Tibial nerve (tissue), 4 donors: ENCODE data around the gene TRAP1. TPM values are rescaled to one million over a fixed set of nuclear protein-coding genes. Genes with fewer than 3 reads are reported as not detected.

ENCODE experiments used
- DNase-seq, 2 donors: peaks; one replicate each; pipeline ENCODE4 v3.0.0-alpha.2; 2019; ENCODE audit warnings: low spot score in 2 of 2
- H3K27ac ChIP-seq, 4 donors: fragments of 200-600 bp; sonication (generic) in 3 of 4; one replicate each; pipeline ENCODE4 v1.5.1; 2017 to 2019; ENCODE audit warnings: mild to moderate bottlenecking in 1 of 4
- H3K27me3 ChIP-seq, 2 donors: fragments of 200-600 bp; sonication (generic) in 1 of 2; one replicate each; pipeline versions ENCODE4 v1.5.1 to v1.6.0; 2017 to 2019
- H3K36me3 ChIP-seq, 3 donors: fragments of 200-600 bp; sonication (generic); one replicate each; pipeline ENCODE4 v1.5.1; 2018 to 2019
- H3K4me1 ChIP-seq, 4 donors: fragments of 200-600 bp; sonication (generic) in 3 of 4; one replicate each; pipeline ENCODE4 v1.5.1; 2017 to 2019
- H3K4me3 ChIP-seq, 4 donors: fragments of 200-600 bp; sonication (generic) in 3 of 4; one replicate each; pipeline ENCODE4 v1.5.1; 2017 to 2019; ENCODE audit warnings: mild to moderate bottlenecking in 1 of 4, moderate library complexity in 1 of 4
- H3K9me3 ChIP-seq, 4 donors: fragments of 200-600 bp; sonication (generic) in 3 of 4; one replicate each; pipeline ENCODE4 v1.5.1; 2017 to 2019
- EP300 ChIP-seq, 2 donors: sonication (generic); formaldehyde crosslinking; IDR thresholded peaks; one replicate each; pipeline ENCODE4 v1.6.1; 2017; ENCODE audit warnings: antibody characterized with exemption in 2 of 2, mild to moderate bottlenecking in 1 of 2
- POLR2A ChIP-seq, 2 donors: fragments of 450-650 bp; IDR thresholded peaks; one replicate each; pipeline ENCODE4 v1.6.1; 2017; ENCODE audit warnings: antibody characterized with exemption in 2 of 2, mild to moderate bottlenecking in 2 of 2, moderate library complexity in 2 of 2
- WGBS, 2 donors: methylation state at CpG; one replicate each; pipeline ENCODE4 v1.1.5; 2018; 5-methylcytosine and 5-hydroxymethylcytosine counted together
- total RNA-seq, 4 donors: library from RNA; depleted of rRNA; stranded (reverse); fragments of >200 nt; gene quantifications; one replicate each; pipeline ENCODE4 v1.1.0, GENCODE V29; 2016
- TF ChIP-seq, protein P1 (sequence below), 5 experiments: fragments of 200-600 bp in 3 of 5; fragments of 450-650 bp in 2 of 5; sonication (generic) in 3 of 5; IDR thresholded peaks; one replicate each; pipeline ENCODE4 v1.5.1; 2016 to 2019; ENCODE audit warnings: antibody characterized with exemption in 5 of 5, mild to moderate bottlenecking in 3 of 5, moderate library complexity in 2 of 5

The TRAP1 gene
- total RNA-seq, 4 donors from 2014 or later: 61.6 to 146 (median 74.2) TPM

DNA sequence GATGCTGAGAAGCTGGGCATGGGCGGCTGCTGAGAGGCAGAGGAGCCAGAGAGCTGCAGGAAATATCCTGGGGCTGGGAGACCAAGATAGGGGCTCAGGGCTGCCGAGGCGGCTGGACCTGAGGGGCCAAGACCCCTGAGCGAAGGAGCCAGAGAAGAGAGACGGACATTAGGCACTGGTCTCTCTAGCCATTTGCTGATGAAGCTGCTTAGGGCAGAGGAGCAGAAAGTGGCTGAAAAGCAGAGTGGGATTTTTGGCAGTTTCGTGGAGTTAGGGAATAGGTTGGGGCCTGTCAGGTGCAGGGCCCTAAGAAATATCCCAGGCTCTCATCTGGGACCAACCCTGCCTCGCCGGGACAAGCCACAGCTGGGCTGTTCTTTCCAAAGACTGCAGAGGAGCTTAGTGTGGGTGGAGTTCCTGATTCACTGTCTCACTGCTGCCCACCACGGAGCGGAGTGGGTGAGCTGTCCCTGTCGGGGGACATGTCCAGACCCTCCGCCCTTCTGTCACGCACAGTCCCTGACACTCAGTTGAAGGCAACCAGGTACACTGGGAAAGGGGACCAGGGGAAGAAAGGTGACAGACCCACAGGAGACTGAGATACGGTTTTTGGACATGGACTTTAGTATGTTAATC lies 74.1 kb downstream of the TRAP1 start:
- Histone ChIP-seq H3K4me1 (no peaks in the 10 kb centered on the region), H3K4me3 (no peak overlapping the region), H3K9me3 (no peaks in the 10 kb centered on the region), H3K36me3 (peaks cover 0 to 35% (median 8%) of the 10 kb centered on the region in 3 donors), H3K27ac (no peak overlapping the region), H3K27me3 (no peaks in the 10 kb centered on the region)
- WGBS, 2 donors: 89 to 92% methylated on average over 14 of the region's 14 CpGs
- no peak for DNase-seq
- TF ChIP-seq POLR2A (IDR thresholded peaks at IDR 0.05): no peak
- TF ChIP-seq, protein P1, sequence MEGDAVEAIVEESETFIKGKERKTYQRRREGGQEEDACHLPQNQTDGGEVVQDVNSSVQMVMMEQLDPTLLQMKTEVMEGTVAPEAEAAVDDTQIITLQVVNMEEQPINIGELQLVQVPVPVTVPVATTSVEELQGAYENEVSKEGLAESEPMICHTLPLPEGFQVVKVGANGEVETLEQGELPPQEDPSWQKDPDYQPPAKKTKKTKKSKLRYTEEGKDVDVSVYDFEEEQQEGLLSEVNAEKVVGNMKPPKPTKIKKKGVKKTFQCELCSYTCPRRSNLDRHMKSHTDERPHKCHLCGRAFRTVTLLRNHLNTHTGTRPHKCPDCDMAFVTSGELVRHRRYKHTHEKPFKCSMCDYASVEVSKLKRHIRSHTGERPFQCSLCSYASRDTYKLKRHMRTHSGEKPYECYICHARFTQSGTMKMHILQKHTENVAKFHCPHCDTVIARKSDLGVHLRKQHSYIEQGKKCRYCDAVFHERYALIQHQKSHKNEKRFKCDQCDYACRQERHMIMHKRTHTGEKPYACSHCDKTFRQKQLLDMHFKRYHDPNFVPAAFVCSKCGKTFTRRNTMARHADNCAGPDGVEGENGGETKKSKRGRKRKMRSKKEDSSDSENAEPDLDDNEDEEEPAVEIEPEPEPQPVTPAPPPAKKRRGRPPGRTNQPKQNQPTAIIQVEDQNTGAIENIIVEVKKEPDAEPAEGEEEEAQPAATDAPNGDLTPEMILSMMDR (IDR thresholded peaks at IDR 0.05): no peak
- no peak for TF ChIP-seq EP300 (IDR thresholded peaks at IDR 0.05)

DNA sequence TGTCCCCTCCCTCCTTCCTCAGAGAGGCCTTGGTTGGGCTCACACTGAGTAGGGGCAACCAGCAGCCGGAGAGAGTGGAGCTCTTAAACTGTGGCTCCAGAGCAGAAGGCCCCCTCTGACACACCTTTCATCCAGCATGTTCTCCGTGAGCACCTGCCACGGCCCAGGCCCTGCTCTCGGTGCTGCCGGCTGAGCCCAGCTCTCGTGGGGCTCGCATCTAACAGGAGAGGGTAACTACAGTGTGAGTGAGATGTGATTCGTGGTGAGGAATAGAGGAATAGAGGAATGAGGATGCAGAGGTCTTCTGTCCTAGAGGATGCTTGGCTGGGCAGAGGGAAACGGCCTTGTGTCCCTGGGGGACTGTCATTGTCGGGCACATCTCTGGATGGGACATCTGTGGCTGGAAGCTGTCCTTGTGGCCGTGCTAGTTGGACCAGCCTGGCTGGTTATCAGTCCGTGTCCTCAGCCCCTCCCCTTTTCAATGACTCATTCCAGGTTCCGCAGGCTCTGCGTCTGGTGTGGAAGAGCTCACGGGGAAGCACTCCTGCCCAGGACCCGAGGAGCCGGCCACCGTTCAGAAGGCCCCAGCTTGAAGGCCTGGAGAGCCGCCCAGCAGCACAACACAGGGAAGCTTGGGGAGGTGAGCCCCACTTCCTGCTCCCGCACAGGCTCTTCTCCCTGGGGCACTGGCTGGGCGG lies 74.8 kb downstream of the TRAP1 start:
- Histone ChIP-seq H3K4me1 (peaks cover 0 to 3% (median 0%) of the 10 kb centered on the region in 4 donors), H3K36me3 (peaks cover 0 to 35% (median 8%) of the 10 kb centered on the region in 3 donors), H3K9me3 (no peaks in the 10 kb centered on the region), H3K27ac (no peak overlapping the region), H3K4me3 (no peak overlapping the region), H3K27me3 (no peaks in the 10 kb centered on the region)
- no peak for DNase-seq
- TF ChIP-seq, protein P1 (IDR thresholded peaks at IDR 0.05): no peak
- TF ChIP-seq EP300 (IDR thresholded peaks at IDR 0.05) (no peak), POLR2A (IDR thresholded peaks at IDR 0.05) (no peak)
- 73 to 80% methylated on average over 18 to 21 of the region's 21 CpGs for WGBS, 2 donors

DNA sequence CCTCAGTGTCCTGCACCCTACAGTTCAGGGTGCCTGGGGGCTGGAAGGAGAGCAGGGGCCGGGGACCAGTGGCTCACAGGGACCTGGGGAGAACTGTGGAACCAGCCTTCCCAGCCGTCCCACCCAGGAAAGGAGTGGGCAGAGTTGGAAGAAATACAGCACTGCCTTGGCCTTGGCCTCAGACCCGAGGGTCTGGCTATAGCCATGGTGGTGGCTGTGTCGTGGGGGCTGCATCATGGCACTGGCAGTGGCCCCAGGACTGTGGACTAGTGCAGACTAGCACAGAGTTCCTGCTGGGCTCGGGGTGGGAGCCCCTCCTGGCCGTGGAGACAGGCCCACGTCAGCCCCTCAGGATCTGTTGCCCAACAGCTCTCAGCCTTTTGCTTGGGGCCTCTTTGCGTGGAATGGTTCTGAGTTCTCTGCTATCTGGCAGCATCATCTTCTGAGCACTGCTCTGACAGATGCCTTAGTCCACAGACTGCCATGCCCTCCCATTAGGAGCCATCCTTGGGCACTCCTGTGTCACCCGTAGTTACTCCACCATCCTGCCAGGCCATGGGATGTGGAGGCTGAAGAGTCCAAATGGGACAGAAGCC lies 75.4 kb downstream of the TRAP1 start:
- H3K27ac ChIP-seq: no peak overlapping the region
- 86 to 91% methylated on average over 4 to 7 of the region's 9 CpGs for WGBS, 2 donors
- H3K27me3 ChIP-seq: no peaks in the 10 kb centered on the region
- no peaks in the 10 kb centered on the region for H3K9me3 ChIP-seq
- no peak for DNase-seq
- no peak overlapping the region for H3K4me3 ChIP-seq
- H3K4me1 ChIP-seq: peaks cover 0 to 4% (median 0%) of the 10 kb centered on the region in 4 donors
- peaks cover 0 to 35% (median 8%) of the 10 kb centered on the region in 3 donors for H3K36me3 ChIP-seq
- TF ChIP-seq, protein P1 (IDR thresholded peaks at IDR 0.05): no peak
- TF ChIP-seq EP300 (IDR thresholded peaks at IDR 0.05): no peak
- TF ChIP-seq POLR2A (IDR thresholded peaks at IDR 0.05): no peak

DNA sequence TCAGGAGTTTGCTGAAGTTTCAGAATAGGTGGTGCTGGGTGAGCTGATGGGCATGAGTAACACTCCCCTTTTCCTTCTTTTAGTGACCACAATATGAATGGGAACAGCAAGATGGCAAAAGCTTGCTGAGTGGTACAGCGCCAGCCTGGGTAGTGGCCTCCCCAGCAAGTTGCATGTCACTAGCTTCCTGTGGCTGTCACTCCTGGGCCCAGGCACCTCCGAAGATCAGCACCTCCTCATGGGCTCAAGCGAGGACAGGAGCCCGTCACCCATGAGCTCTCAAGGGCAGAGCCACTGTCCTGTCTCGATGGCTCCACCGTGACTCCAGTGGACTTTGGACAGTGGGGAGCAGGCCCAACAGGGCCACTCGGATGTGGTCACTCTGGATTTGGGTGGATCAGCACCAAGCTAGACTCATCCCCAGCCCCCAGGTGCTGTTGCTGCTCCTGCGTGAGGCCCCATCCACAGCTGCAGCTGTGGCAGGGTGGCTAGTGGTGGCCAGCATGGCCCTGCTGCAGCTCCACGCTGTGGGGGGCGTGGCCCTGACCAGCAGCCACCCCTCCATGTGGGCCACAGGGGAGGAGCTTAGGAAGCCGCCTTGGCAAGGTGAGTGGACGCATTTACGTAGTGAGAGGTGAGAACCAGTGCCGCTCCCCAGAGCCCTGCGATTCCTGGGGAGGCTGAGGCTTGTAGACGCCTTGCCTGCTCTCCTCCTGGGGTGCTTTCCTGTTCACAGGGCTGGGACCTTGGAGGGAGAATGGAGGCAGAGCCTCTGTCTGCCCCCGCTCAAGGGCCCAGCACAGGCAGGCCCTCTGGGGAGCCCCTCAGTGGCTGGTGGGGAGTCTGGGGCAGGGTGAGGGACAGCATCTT lies 76.5 kb downstream of the TRAP1 start:
- peaks cover 0 to 35% (median 8%) of the 10 kb centered on the region in 3 donors for H3K36me3 ChIP-seq
- no peak for DNase-seq
- TF ChIP-seq EP300 (IDR thresholded peaks at IDR 0.05) (no peak), POLR2A (IDR thresholded peaks at IDR 0.05) (no peak)
- TF ChIP-seq, protein P1 (IDR thresholded peaks at IDR 0.05): no peak
- no peak overlapping the region for H3K27ac ChIP-seq
- no peaks in the 10 kb centered on the region for H3K27me3 ChIP-seq
- H3K4me3 ChIP-seq: no peak overlapping the region
- no peaks in the 10 kb centered on the region for H3K9me3 ChIP-seq
- WGBS, 2 donors: 92 to 93% methylated on average over 13 to 14 of the region's 17 CpGs
- H3K4me1 ChIP-seq: peaks cover 0 to 4% (median 0%) of the 10 kb centered on the region in 4 donors
